ENCODE results near the gene MAP1LC3B2. TPM values are rescaled to one million over a fixed set of nuclear protein-coding genes. Genes with fewer than 3 reads are reported as not detected.

The MAP1LC3B2 gene
- total RNA-seq, 2 donors from 2014 or later = 2.0 to 2.1 TPM

DNA sequence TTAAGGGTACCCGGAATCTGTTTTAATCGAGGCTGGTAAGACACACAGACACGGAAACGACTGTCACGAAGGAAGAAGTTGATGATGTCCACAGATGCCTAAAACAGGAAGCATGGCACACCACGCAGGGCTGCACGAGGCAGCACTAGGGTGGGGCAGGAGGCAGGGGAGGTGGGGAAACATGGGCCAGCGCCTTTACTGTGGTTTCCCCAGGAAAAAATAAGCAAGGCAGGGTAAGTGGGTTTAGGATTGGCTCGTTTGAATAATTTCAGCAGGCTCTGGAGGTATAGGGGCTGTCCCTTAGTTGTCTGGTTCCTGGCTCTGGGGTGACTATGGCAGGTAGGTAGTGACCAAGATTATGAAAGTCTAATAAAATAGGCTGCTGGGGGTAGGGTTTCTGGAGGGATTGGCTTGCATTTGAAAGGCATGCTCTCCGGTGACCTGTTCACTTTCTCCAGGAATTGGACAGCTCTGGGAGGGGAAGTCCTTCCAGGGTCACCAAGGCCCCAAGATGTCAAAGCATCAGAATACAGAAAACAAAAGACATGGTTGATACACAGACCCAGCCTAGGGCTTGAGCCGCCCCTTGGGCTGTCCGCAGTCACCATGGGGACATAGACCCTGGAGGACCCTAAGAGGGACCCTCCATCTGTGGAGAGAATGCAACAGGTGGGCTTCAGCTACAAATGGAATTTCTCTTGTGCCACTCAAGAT lies 35.3 kb downstream of the MAP1LC3B2 start:
- peak overlapping the region; percentile 41 to 63 for H3K4me3 Mint-ChIP-seq
- H3K4me1 Mint-ChIP-seq (ENCODE audit: low read depth) = peaks cover 23% of the 10 kb centered on the region
- H3K36me3 Mint-ChIP-seq (ENCODE audit: insufficient read depth in 2 of 2) = no peaks in the 10 kb centered on the region

GRCh38 chr12:116595186-116595585 lies 36.0 kb downstream of the MAP1LC3B2 start:
- DNase-seq = no peak
- ATAC-seq (replicated peaks in 1 of 2) = no peak
- Mint-ChIP-seq H3K27ac (no peak overlapping the region), H3K9me3 (peaks cover 0 to 4% of the 10 kb centered on the region in 2 donors), H3K27me3 (ENCODE audit: low read depth) (no peaks in the 10 kb centered on the region), H3K36me3 (ENCODE audit: insufficient read depth in 2 of 2) (no peaks in the 10 kb centered on the region), H3K4me1 (ENCODE audit: low read depth) (peaks cover 23% of the 10 kb centered on the region), H3K4me3 (no peak overlapping the region)

More for the DNA sequence above, 35.3 kb downstream of the MAP1LC3B2 start:
- H3K27me3 Mint-ChIP-seq (ENCODE audit: low read depth) = no peaks in the 10 kb centered on the region
- peaks cover 0 to 4% of the 10 kb centered on the region in 2 donors for H3K9me3 Mint-ChIP-seq
- H3K27ac Mint-ChIP-seq = peak overlapping the region; percentile 60
- peak; percentile 69 to 83 for ATAC-seq (replicated peaks in 1 of 2)
- DNase-seq = peak; percentile 19 to 25

GRCh38 chr12:116595672-116596071 lies 36.5 kb downstream of the MAP1LC3B2 start:
- no peak overlapping the region for H3K27ac Mint-ChIP-seq
- DNase-seq (no peak), ATAC-seq (replicated peaks in 1 of 2) (no peak)
- peaks cover 23% of the 10 kb centered on the region for H3K4me1 Mint-ChIP-seq (ENCODE audit: low read depth)
- H3K27me3 Mint-ChIP-seq (ENCODE audit: low read depth) = no peaks in the 10 kb centered on the region
- H3K36me3 Mint-ChIP-seq (ENCODE audit: insufficient read depth in 2 of 2) = no peaks in the 10 kb centered on the region
- H3K4me3 Mint-ChIP-seq = no peak overlapping the region
- peaks cover 0 to 4% of the 10 kb centered on the region in 2 donors for H3K9me3 Mint-ChIP-seq

GRCh38 chr12:116597886-116598285 lies 38.7 kb downstream of the MAP1LC3B2 start:
- no peak for DNase-seq
- no peak for ATAC-seq (replicated peaks in 1 of 2)
- H3K4me1 Mint-ChIP-seq (ENCODE audit: low read depth) = peaks cover 17% of the 10 kb centered on the region
- peaks cover 0 to 4% of the 10 kb centered on the region in 2 donors for H3K9me3 Mint-ChIP-seq
- H3K27me3 Mint-ChIP-seq (ENCODE audit: low read depth) = no peaks in the 10 kb centered on the region
- no peak overlapping the region for H3K4me3 Mint-ChIP-seq
- no peaks in the 10 kb centered on the region for H3K36me3 Mint-ChIP-seq (ENCODE audit: insufficient read depth in 2 of 2)
- H3K27ac Mint-ChIP-seq = no peak overlapping the region

GRCh38 chr12:116598311-116599284 lies 39.4 kb downstream of the MAP1LC3B2 start:
- no peaks in the 10 kb centered on the region for H3K36me3 Mint-ChIP-seq (ENCODE audit: insufficient read depth in 2 of 2)
- H3K27ac Mint-ChIP-seq = no peak overlapping the region
- ATAC-seq (replicated peaks in 1 of 2) = no peak
- peaks cover 0 to 4% of the 10 kb centered on the region in 2 donors for H3K9me3 Mint-ChIP-seq
- DNase-seq = no peak
- H3K27me3 Mint-ChIP-seq (ENCODE audit: low read depth) = no peaks in the 10 kb centered on the region
- no peak overlapping the region for H3K4me3 Mint-ChIP-seq
- H3K4me1 Mint-ChIP-seq (ENCODE audit: low read depth) = peaks cover 17% of the 10 kb centered on the region

DNA sequence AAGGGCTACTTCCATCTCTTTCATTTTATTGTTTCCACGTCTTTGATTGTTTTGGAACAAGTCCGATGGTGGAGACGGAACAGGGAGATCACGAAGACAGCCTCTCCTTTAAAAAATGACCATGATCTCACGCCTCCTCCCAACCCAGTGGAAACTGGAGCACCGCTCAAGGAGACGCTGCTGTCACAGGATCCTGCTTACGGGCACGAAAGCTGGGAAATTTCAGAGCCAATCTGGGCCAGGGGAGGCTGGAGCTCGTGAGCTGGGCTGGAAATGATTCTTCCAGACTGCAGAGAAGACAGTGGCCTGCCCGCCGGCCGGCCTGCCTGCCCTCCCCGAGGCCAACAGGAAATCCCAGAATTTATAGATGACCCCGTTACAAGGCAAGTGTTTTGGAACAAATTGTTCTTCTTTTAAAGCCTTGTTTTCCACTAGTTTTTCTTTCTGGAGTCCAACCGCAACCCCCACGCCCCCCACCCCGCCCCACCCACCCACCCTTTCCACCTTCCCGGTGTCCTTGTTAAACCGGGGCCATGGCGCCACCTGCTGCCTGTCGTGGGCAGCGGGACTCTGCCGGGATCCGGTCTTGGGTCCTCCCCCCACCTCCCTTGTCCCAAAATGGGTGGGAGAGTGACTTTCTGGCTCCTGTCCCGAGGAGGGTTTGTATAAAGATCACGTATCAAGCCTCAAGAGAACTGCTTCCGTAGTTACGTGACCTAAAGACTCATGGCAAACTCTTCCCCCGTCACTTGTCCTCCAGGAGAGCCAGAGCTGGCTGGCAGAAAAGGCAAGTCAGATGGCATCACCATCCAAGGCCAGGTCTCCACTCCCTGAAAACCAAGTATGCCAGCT lies 40.3 kb downstream of the MAP1LC3B2 start:
- ATAC-seq (replicated peaks in 1 of 2) = peak; percentile 54 to 58
- H3K36me3 Mint-ChIP-seq (ENCODE audit: insufficient read depth in 2 of 2) = no peaks in the 10 kb centered on the region
- no peaks in the 10 kb centered on the region for H3K27me3 Mint-ChIP-seq (ENCODE audit: low read depth)
- H3K27ac Mint-ChIP-seq = no peak overlapping the region
- peak; percentile 60 to 70 for DNase-seq
- peaks cover 9% of the 10 kb centered on the region for H3K4me1 Mint-ChIP-seq (ENCODE audit: low read depth)
- H3K4me3 Mint-ChIP-seq = peak overlapping the region in 1 of 2 donors; percentile 52
- H3K9me3 Mint-ChIP-seq = no peaks in the 10 kb centered on the region

DNA sequence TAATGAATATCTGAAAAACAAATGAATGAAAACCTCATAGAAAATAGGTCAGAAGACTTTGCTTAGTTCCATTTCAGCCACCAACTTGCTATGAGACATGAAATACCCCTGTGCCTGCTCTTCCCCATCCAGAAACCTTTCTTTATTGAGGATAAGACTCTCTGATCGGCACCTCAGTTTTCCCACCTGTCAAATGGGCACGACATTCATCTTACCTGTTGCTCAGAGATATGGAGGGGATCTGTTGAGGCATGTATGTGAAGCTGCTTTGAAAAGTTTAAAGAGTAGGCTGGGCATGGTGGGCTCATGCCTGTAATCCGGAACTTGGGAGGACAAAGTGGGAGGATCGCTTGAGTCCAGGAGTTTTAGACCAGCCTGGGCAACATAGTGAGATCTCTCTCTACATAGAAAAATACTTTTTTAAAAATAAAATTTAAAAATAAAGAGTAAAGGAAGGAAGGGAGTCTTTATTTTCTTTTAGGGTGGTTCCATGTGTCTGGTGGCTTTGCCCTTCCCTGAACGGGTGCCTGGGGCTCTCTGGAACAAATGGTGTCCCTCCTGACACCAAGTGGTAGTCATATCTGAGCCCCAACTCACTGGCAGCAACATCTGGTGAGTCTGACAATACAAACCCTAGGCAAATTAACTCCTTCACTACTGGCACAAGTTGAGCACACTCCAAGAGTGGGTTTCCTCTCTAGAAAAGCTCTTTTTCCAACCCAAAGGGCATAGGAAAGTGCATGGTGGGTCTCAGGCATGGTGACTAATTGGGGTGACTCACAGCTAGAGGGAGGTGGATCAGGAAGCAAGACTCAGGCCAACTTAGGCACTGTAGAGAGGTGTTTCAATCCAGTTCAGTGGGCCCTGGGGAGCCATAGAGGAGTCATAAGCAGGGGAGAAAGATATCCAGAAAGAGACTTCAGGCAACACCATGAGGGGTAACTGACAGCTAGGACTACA lies 42.1 kb downstream of the MAP1LC3B2 start:
- H3K4me3 Mint-ChIP-seq = no peak overlapping the region
- no peak overlapping the region for H3K27ac Mint-ChIP-seq
- no peaks in the 10 kb centered on the region for H3K4me1 Mint-ChIP-seq (ENCODE audit: low read depth)

DNA sequence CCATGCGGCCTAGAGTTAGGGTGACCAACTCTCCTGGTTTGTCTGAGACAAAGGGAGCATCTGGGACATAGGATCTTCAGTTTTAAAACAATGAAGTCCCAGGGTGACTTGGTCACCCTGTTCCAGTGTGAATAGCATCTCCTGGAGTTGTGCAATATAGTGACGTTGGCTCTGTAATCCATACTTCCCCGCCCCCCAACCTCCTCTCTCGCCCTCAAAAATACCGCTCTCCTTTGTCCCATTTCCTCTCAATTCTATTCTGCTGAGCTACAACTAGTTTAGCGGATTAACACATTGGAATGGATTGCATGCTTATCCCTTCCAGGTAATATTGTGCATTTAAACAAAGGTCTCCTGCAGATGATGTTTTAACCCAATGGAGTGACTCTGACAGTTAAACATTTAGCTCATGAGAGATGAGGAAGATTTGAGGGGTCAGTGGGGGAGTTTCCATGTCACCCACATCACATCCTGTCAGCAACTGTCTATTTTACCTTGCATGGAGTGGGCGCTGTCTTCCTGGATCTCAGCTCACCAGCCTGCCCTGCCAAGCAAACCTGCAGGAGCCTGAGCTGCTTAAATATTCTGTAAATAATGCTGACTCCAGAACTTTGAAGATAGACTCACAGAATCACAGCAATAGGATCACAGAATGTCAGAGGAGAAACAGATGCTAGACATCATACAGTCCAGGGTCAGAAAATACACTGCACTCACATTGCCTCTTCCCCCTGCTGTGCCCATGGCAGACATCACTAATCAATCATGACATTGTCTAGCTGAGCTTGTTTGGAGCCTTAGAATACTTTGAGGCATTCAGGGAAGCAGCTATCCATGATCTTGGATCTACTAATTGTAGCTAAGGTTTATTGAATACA lies 43.0 kb downstream of the MAP1LC3B2 start:
- H3K27me3 Mint-ChIP-seq (ENCODE audit: low read depth) = no peaks in the 10 kb centered on the region
- DNase-seq = no peak
- H3K9me3 Mint-ChIP-seq = no peaks in the 10 kb centered on the region
- no peak for ATAC-seq (replicated peaks in 1 of 2)
- no peaks in the 10 kb centered on the region for H3K36me3 Mint-ChIP-seq (ENCODE audit: insufficient read depth in 2 of 2)
- H3K4me1 Mint-ChIP-seq (ENCODE audit: low read depth) = no peaks in the 10 kb centered on the region
- H3K27ac Mint-ChIP-seq = no peak overlapping the region
- no peak overlapping the region for H3K4me3 Mint-ChIP-seq

More for the DNA sequence above, 42.1 kb downstream of the MAP1LC3B2 start:
- DNase-seq = no peak
- Mint-ChIP-seq H3K27me3 (ENCODE audit: low read depth) (no peaks in the 10 kb centered on the region), H3K9me3 (no peaks in the 10 kb centered on the region), H3K36me3 (ENCODE audit: insufficient read depth in 2 of 2) (no peaks in the 10 kb centered on the region)
- peak; percentile 68 to 75 for ATAC-seq (replicated peaks in 1 of 2)

DNA sequence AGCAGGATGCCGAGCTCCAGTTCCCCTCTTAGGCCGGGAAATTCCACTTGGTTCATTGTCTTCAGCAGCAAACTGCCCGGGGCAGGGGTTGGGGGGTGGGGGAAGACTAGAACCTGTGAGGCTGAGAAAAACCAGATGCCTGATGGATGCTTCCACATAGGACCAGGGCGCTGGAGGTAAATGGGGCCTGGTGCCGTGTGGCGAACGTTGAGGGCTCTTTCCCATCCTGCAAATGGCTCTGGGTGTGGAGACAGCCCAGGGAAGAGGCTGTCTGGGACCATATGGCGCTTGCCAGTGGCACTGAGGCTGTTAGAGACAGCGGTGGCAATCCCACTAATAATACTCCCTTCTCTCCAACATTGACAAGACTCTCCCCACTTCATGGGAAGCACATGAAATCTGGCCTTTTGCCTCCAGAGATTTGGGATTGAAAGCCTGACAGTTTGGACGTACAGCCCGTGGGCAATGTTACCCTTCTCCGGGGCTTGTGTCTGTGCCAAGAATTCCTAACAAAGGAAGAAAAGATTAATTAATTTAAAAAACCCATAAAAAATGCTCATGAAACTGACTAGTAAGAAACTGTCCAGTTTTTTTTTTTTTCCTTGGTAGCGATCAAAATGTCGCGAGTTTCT lies 44.5 kb downstream of the MAP1LC3B2 start:
- ATAC-seq (replicated peaks in 1 of 2) = no peak

DNA sequence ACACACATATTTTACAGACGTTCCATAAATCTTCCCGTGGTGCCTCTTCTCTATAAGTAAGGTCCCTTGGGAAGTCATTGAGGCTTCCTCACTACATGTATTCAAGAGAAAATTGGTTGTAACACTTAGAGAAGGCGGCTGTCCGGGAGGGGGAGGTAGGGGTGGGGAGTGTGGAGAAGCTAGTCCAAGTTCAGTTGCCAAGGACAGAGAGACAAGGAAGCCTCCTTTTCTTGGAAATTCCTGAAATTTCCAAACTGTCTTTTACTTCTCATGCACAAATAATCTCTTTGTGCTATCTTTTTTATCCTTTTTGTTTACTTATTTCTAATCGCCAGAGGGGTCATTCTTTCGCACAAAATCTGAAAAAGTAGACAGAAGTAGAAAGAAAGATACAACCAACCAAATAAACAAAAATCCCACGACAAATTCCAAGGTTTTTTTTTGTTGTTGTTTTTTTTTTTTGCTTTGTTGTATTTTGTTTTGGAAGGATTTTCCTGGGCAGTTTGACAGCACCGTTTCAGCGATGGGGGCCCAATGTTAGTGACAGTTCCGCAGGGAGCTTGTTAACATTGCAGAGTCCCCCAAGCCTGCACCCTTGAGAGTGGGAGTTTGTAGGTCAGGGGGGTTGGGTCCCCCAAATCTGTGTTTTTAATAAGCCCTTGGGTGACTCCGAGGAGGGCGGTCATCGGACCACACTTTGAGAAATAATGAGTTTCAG lies 45.2 kb downstream of the MAP1LC3B2 start:
- H3K36me3 Mint-ChIP-seq (ENCODE audit: insufficient read depth in 2 of 2) = no peaks in the 10 kb centered on the region
- DNase-seq (no peak), ATAC-seq (replicated peaks in 1 of 2) (no peak)
- no peak overlapping the region for H3K27ac Mint-ChIP-seq
- no peak overlapping the region for H3K4me3 Mint-ChIP-seq
- H3K27me3 Mint-ChIP-seq (ENCODE audit: low read depth) = no peaks in the 10 kb centered on the region
- no peaks in the 10 kb centered on the region for H3K4me1 Mint-ChIP-seq (ENCODE audit: low read depth)
- no peaks in the 10 kb centered on the region for H3K9me3 Mint-ChIP-seq

More for the DNA sequence above, 44.5 kb downstream of the MAP1LC3B2 start:
- H3K4me3 Mint-ChIP-seq = no peak overlapping the region
- no peak overlapping the region for H3K27ac Mint-ChIP-seq
- no peaks in the 10 kb centered on the region for H3K4me1 Mint-ChIP-seq (ENCODE audit: low read depth)
- H3K27me3 Mint-ChIP-seq (ENCODE audit: low read depth) = no peaks in the 10 kb centered on the region
- H3K36me3 Mint-ChIP-seq (ENCODE audit: insufficient read depth in 2 of 2) = no peaks in the 10 kb centered on the region
- no peak for DNase-seq
- H3K9me3 Mint-ChIP-seq = no peaks in the 10 kb centered on the region

All from activated T-cell treated with anti-CD3 and anti-CD28 coated beads, Interleukin-2, amount 50 U/mL, for 72 hours (primary cell).